HG03457 (cell line): ENCODE results near the gene USP12.

Source experiments
- ATAC-seq: cut with Tn5 transposase; IDR thresholded peaks from one replicate; pipeline ENCODE4 v1.9.1; 2021; ENCODE audit warnings: moderate number of reproducible peaks; ENCODE audit not compliant: unreplicated experiment

The USP12 gene

GRCh38 chr13:27038323-27038722 is 133.3 kb downstream of the USP12 start:
- ATAC-seq = no peak

GRCh38 chr13:27037571-27037970 is 134.0 kb downstream of the USP12 start:
- ATAC-seq = no peak

GRCh38 chr13:27037171-27037570 is 134.4 kb downstream of the USP12 start:
- ATAC-seq = no peak

- ATAC-seq = no peak
Observed at GRCh38 chr13:27036236-27036981, 135.2 kb downstream of the USP12 start.

- ATAC-seq = no peak
Observed at GRCh38 chr13:27035892-27036235, 135.7 kb downstream of the USP12 start.

GRCh38 chr13:27034678-27035111 is 136.9 kb downstream of the USP12 start:
- no peak for ATAC-seq

- no peak for ATAC-seq
Observed at GRCh38 chr13:27028683-27029480, 142.7 kb downstream of the USP12 start.

- ATAC-seq = no peak
Observed at GRCh38 chr13:27027086-27027667, 144.4 kb downstream of the USP12 start.

- ATAC-seq = no peak
Observed at GRCh38 chr13:27026396-27026795, 145.2 kb downstream of the USP12 start.

- ATAC-seq = no peak
Observed at GRCh38 chr13:27024776-27025492, 146.7 kb downstream of the USP12 start.

GRCh38 chr13:27024074-27024461 is 147.5 kb downstream of the USP12 start:
- no peak for ATAC-seq

- no peak for ATAC-seq
Observed at GRCh38 chr13:27023385-27024073, 148.1 kb downstream of the USP12 start.

GRCh38 chr13:27022571-27023311 is 148.9 kb downstream of the USP12 start:
- no peak for ATAC-seq

GRCh38 chr13:27020415-27020814 is 151.2 kb downstream of the USP12 start:
- ATAC-seq = no peak

- ATAC-seq = no peak
Observed at GRCh38 chr13:27018882-27019281, 152.7 kb downstream of the USP12 start.

- no peak for ATAC-seq
Observed at GRCh38 chr13:27018344-27018861, 153.2 kb downstream of the USP12 start.

GRCh38 chr13:27016875-27017274 is 154.7 kb downstream of the USP12 start:
- ATAC-seq = no peak
